ENCODE data around the gene TRAPPC3.

- no peak for TF ChIP-seq POLR2A (IDR thresholded peaks at IDR 0.05)
- no peak for TF ChIP-seq CTCF (IDR thresholded peaks at IDR 0.05)
Observed at GRCh38 chr1:36159614-36160387, 10.5 kb upstream of the TRAPPC3 start.

All from body of pancreas (tissue), 4 donors.